Muscle of back (tissue), 11 donors: ENCODE results near the gene TNS3. TPM values are rescaled to one million over a fixed set of nuclear protein-coding genes. Genes with fewer than 3 reads are reported as not detected.

Source experiments
- DNase-seq, 3 donors: peaks; one replicate each; pipeline versions ENCODE4 v3.0.0 to v3.0.0-alpha.2; 2013
- polyA plus RNA-seq, 10 donors: library from polyadenylated mRNA; unstranded; fragments of 120-200 nt; gene quantifications; one replicate each; pipeline ENCODE4 v1.2.1, GENCODE V29; 2013; ENCODE audit not compliant: insufficient read length in 10 of 10

The TNS3 gene
- polyA plus RNA-seq, 10 donors, result 24.5 to 51.0 (median 27.3) TPM

DNA sequence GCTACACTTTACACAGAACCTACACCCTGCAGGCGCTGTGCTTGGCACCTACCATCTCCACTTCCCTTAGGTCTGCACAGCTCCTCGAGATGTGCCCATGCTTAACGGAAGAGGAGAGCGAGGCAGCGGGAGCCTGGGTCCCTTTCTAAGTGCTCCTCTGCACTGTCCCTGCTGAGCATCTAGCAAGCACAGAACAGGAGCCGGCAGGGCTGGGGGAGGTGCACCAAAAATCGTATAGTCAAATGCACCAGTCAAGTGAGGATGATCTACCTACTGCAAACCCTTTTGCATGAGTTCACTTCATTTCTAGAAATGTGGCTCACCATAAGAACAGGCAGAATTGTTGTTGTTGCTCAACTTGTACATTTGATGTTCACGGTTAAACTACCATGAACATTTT, 267.7 kb downstream of the TNS3 start:
- no peak for DNase-seq

DNA sequence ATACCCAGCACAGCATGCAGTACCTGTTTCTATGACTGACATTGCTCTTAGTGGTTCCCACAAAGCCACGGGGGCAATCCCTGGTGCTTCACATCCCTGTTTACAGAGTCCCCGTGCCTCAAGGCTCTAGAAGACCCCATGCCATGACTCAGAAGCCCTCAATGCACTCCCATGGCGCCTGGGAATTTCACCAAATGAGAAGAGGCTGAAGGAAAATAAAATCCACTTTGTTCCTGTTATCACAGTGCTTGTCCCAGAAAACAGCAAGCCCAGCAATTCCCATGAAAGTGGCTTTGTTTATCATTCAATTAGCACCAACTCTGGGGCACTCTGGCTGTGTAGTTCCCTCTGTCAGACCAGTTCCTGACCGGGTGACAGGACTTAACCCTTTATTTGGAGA, 268.3 kb downstream of the TNS3 start:
- DNase-seq, result no peak

DNA sequence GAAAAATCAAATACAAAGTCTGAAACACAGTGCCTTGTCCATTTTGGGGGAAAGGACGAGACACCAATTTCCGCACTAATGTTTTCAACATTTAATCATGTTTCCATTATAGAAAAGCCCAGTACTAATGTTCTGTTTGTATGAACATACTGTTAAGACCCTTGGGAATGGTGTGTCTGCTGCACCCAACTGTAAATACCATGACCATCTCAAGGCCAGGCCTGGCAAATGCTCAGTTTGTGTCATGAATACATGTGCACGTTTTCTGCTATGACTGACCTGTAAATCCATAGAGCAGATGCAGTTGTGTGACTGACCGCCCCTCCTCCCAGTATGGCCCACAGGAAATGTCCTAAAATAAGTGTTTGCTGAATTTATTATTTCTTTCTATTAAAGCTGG, 270.0 kb downstream of the TNS3 start:
- no peak for DNase-seq

DNA sequence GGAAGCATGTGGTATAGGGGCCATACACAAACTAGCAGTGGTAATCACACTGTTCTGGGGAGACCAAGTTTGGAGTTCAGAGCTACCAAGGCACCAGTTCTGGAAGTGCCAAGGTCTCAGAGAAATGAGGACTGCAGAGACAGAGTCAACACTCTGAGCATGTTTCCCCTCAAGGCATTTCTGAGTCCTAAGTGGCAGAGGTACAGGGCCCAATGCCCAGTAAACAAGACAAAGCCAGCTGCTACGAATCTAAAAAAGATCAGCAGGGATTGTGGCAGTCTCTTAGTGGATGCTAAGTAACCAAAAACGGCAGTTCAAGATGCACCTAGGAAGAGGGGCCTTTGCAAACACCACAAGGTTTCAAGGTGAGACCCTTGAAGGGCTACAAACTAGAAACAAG, 271.9 kb downstream of the TNS3 start:
- no peak for DNase-seq

DNA sequence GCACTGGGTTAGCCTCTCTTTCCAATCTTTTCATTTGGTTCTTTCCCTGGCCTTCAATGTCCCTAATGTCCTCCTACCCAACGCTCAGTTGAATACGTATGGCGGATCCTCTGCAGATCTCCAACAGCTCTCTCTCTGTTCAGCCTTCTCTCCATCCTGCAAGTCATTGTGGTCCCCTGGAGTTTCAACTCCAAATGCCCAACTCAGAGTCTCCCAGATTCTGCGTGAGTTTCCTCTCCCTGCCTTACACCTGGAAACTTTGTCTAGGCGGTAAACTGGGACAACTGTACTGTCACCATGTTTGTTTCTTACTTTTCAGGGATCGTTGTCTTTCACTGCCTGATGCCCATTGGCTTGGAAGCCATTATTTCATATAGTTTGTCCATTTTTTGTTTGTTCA, 273.1 kb downstream of the TNS3 start:
- DNase-seq, result no peak

DNA sequence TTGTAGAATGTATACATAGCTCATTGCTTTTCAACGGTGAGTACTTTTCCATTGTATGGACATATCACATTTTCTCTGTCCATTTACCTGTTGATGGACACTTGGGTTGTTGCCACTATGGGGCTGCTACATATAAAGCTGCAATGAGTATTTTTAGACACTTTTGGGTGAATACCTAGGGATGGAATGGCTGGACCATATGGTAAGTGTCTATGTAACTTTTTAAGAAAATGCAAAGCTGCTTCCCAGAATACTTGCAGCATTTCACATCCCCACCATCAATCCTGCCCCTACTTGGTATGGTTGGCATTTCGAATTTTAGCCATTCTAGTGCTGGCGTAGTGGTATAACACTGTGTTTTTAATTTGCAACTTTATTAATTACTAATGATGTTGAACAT, 274.6 kb downstream of the TNS3 start:
- DNase-seq, result no peak

DNA sequence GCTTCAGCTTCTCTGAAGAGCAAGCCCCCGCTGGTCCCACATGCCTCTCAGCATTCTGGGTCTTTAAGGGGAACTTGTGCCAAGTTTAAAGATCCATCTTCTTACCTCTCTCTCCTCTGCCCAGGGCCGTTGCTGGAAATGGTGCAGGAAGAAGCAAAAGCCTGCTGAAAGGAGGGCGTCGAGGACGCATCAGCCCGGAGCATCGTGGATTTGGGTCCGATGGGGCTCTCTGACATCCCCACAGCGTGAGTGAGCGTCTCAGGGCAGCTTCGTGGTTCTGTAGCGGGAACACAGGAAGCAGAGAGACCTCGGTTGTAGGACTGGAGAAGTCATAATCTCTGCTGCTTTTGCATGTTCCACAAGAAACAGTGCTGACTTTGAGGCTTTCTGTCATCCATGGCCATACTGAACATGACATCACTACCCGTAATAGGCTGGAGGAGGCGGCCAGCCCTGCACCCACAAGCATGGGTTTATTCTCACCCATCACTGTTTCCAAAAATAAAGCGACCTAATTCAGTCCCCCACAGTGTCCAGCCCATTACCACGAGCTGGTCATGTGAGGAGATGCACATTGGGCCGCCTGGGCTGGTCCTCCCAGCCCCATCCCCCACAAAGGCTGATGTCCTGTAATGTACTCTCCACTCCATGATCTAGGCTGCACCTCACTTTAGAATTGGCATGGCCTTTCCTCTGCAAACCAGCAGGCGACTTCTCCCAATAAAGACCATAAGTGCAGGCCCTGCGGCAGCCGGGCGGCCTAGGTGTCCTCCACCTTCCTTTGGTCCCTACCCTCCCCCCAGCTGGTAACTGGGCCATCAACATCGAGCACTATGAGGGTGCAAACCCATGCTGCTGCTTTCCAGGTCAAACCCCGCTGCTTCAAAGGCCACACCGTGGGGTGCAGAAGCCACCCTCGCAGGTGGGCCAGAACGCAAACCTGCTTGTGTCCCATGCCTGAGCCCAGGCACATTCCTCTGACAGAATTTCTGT, 276.9 kb downstream of the TNS3 start:
- no peak for DNase-seq

DNA sequence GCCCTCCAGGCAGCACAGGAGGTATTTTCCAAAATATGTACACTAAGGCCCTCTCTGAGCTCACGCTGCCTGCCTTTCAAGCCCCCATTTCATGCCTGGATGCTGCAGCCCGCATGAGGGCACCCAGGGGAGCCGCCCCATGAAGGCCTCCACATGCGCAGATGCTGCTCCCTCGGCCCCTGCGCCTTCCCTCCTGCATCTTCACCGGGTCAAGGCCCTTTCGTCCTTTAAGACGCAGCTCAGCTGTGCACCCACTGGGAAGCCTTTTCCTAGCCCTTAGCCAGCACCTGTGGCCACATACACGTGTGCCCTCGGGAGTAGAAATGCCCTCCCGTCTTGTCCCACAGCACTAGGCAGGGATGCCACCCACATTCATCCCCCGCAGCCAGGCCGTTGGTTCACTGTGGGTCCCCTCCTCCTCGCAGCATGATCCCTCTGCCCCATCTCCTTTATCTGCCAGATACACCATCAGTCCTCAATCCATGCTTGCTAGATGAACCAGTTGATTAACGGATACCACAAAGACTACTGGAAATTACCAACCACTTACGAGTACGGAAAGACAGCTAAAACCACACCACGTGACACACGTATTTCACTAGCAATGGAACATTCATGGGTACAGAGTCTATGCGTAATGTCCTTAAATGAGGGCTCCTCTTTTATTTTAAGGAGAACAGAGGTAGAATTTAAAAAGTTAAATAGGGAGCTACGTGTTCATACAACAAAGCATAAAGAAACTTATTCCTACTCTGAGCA, 278.0 kb downstream of the TNS3 start:
- DNase-seq, result no peak

DNA sequence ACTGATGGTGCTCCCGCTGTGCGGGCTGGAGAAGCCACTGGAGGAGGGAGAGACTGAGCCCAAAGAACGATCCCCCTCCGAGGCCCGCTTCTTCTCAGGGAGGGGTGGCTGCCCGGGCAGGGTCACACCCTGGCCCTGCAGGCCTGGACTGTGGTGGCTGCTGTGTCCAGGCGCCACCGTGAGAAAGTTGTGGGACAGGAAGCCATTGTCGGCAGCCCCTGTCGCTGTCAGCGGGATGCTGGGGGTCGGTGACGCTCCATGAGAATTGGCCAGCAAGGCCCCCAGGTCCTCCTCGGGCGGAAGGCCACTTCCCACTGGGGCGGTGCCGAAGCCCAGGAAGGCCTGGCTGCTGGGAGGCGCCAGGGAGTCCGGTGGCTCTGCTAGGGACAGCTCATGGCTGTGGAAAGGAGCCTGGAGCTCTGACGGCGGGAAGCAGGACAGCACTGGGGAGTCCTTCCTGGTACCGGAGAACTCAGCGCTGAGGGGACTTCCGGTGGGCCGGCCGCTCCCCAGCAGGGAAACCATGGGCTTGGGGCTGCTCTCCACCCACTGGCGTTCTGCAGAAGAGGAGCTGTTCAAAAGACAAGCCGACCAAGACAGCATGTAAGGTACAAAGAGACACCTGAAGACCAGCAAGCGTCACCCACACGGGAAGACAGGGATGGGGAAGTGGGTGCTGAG, 278.8 kb downstream of the TNS3 start:
- no peak for DNase-seq

DNA sequence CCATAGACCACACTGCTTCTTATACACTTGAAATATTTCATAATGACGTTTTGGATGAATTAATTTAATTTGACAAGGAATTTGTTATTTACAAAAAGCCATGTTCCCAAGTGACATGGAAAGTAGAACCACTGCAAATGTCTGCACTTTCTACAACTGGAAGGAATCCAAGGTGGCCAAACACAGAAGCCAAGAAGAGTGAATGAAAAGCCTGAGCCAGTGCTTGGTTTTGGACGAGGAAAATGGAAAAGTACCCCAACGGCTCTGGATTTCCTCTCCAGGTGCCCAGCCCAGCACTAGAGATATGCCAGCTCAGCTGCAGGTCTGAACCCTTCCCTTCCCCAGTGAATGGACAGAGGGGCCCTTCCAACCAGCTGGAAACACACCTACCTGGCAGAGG, 279.4 kb downstream of the TNS3 start:
- DNase-seq, result no peak

DNA sequence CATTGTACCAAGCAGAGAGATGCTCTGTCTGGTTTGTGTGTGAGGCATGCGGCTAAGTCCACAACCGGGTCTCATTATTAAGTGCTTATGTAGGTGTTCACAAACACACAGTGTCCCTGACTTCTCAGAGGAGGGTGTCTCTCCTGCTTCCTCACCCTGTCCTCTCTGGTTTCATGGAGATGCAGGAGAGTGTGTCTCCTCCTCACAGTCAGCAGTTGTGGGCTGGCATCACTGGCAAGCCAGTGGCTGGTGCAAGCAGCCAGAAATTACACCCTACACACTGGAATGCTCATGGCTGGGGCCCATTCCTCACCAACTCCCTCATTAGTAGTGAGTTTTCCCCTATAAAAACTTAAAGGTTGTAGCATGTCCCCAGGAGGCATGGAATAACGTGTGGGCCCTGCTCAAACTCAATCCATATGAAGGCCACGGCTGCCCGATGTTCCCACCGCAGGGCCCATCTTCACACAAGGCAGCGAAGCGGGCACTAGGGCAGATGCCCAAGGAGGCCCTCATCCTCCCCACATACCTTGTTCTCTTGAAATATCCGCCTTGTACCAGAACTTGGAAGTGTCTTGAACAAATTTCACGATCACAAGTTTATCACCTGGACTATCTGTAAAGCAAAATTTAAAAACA, 280.1 kb downstream of the TNS3 start:
- DNase-seq, result no peak

DNA sequence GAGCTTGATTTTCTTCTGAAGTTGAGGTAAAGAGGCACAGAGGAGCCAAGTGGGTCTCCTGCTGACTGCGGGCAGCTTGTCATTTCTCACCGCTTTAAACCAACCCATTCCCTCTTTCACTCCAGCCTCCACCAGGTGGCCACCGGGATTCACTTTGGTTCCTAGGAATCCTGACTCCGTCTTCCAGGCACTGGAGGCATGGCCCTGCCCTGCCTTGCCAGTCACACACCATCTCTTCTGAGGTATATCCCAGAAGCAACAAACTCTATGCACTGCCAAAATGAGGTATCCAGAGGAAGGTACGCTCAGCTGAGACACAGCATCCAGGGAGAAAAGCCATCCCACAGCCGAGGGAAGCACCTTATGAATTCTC, 280.8 kb downstream of the TNS3 start:
- DNase-seq, result no peak

DNA sequence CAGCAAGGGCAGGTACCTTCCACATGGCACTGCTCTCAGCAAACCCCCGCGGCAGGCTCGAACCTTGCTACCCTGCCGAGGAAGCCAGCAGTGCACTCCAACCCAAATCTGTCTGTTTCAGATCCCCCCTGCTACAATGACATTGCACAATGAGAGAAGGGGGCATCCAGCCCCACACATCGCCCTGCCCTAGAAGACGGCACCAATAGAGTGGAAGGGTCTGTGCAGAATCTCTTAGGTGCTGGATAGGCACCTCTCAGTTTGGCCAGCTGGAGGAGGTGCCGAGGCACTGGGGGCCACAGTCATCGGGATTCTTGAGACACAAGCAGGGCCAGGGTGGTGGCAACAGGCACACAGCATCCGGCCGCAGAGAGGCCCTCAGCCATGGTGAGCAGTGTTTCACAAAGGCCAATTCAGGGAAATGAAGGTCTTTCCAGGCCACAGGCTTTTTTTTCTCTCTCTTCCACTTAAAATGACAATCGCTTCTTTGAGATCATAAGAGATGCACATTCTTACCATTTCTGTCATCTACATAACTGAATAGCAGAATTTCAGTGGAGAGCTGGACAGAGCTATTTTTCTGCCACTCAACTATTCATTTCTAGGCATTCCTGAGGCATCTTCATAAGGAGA, 281.3 kb downstream of the TNS3 start:
- no peak for DNase-seq

DNA sequence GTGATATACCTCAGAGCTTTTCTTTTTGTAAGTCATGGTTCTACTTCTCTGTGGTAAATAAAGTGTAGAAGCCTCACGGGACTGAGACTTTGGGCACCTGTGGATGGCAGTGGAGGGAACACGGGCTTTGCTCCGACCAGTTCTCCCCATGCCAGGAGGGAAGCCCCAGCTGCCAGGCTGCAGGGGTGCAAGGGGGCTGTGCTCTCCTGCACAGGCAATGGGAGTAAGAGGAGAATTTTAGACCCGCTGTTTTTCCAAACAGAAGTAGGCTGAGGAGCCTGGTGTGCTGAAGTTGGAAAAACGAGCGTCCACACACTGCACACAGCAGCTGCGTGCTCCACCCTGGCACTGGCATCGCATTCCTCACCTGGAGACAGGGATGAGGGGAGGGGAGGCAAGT, 282.4 kb downstream of the TNS3 start:
- DNase-seq, result no peak

DNA sequence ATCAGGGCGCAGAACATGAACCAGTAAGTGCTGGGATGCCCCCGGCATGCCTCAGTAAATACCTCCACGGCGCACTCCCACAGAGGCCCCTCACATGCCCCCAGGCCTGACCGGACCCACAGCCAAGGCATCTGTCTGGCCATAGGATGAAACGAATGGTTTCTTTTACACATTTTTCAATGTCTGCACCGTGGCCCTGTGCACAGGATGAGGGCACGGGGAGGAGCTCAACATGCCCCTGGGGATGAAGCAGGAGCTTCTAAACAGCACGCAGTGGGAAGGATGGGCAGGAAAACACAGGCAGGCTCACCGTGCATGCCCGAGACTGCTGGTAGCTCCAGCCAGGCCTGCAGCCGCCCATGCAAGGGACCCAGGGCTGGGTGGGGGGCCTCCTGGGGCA, 283.3 kb downstream of the TNS3 start:
- no peak for DNase-seq

DNA sequence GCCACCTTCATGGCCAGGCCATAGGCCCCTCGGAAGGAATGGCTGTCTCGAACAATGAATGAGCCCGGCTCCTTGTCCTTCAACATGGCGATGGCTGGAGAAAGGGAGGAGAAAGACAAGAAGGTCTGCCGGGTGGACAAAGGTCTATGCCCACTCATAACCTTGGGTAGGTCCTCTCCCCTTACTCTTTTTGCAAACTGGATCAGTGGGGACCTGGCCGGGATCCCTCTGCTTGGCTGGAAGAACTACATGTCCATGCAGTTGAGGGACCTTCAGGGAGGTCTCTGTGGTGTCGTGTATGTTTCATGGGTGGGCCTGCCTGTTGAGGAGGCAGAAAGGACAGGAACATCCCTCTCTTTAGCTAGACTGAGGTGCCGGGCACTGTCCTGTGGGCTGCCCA, 284.8 kb downstream of the TNS3 start:
- no peak for DNase-seq

DNA sequence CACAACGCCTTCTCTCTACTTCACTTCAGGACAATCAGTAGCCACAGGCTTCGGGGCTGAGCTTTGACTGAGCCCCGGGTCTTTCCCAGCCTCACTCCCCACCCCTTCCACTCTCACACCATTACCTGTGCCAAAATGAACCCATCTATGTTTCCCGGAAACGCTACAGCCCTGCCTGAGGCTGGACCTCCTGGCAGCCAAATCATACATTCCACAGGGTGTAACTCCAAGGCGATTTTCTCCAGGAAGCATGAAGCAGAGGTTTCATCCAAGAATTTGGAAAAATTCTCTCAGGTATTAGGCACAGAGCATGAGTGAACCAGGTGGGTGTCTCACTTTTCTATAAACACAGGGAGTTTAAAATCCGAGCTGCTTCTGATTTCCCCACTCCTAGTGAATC, 286.3 kb downstream of the TNS3 start:
- no peak for DNase-seq

DNA sequence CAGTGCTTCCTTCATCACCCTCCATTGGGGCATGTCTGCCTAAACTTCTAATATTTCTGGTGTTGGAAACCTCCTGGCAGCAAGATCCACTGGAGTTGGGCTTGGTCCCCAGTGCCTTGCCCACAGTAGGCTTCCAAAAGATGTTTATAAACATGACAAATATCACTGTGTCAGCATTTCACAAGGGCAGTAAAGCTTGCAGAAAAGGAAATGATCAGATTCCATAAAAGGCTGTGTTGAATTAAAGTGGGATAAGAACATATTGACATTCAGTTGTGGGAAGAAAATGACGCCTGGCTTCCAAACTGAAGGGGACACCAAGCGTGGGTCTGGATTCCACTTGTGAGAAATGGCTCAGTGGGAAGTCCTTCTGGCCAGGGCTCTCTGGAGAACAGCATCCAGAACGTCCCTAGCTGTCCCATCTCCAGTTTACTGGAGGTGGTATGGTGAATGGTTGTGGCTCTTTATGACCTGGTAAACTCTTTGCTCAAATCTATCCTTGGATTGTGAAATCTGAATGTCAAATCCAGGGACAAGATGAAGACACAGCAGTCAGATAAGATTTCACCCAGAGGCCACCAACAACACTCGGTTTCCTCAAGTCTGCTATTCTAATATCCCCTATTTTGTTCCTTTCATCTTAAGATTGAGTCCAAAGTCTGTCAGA, 287.2 kb downstream of the TNS3 start:
- no peak for DNase-seq

DNA sequence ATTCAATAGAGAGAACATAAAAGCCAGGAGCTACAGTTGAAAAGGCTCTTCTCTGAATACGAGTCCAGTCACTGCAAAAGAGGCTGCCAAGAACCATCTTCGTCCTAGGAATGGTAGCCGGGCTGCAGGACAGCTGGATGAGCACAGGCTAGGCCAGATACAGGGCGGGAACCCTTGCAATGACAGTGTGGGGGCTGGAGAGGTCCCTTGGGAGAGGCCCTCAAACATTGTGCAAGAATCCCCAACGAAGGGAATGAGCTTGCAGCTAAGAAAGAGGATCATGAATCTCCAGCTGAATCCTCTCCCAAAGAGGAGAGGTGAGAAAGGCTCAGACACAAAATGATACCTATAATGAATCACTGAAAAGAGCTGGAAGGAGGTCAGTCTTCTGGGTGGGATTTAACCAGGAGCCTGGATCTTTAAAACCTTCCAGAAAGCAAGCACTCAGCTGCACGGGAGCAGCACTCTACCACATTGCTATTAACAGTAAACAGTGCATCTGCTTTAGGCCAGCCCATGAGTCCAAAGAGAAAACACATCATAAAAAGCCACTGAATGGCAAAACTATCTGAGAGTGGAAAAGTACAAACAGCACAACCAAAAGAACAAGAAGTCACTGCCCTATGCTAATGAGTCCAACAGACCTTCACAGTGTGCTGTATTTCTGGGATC, 287.9 kb downstream of the TNS3 start:
- peak in 1 of 3 donors; percentile 45 for DNase-seq

DNA sequence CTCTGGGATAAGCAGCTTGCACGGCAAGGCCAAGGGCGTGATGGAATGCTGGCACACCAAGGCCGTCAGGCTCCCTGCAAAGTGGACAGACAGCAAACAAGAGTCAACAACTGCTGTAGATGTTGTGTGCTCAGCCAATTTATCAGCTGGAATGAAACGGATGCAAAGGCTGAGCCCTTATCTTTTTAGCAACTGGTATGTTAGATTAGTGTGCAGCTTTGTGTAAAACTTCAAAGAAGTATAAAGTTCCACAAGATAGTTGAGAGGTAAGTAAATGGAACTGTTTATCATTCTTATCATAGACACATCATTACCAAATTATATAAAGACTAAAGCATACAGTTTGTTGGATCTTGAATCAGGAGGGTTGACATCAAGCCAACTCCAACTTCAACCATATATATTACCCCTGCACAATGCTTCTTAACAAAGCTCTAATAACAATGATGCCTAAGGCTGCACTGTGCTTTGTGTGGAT, 289.0 kb downstream of the TNS3 start:
- DNase-seq, result no peak
